NCI-H146 treated with DMSO at 0.1 percent for 48 hours (cell line): ENCODE measurements around the gene KDM4B.
"Not testable (repeated sequence)": the region's sequence is repeated elsewhere in the genome, so short reads cannot be mapped to it uniquely, and the experiment has no call there.

Source experiments
- DNase-seq: peaks from one replicate; lab custom pipeline; 2025; ENCODE audit not compliant: unreplicated experiment; lab: John Stamatoyannopoulos, UW

KDM4B gene

DNA sequence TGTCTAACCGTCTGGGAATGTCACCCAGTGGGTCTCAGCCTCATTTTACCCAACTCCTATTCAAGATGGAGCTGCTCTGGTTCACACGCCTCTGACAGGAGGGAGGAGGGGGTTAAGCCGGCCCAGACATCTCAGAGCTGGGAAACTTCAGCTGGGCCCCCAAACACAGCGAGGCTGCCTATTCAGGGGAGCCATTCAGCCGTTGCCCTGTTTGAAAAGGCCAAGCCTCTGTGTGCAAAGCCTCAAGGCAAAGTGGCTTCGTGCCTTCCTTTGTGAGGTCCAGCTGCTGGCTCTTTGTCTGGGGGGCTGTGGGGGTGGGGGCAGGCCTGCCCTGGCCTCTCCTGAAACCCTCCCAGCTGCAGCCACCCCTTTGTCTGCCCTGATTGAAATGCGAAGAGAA, 224.3 kb downstream of the KDM4B start:
- peak; percentile 29 for DNase-seq

DNA sequence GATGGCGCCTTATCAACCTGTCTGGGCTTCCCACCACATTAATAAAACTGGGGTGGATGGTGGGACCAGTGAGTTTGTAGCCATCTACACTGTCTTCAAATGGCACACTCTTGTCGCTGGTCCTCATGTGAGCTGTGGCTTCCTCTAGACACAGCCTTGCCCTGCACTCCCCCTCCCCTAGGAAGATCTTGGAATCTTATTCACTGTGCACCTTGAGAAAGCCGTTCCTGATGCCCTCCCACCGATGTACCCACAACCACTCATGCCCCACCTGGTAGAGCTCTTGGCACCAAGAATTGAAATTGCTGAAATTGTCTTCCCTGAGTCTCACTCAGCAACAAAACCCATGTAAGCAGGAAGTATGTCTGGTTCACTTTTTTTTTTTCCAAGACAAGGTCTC, 225.7 kb downstream of the KDM4B start:
- no peak for DNase-seq

DNA sequence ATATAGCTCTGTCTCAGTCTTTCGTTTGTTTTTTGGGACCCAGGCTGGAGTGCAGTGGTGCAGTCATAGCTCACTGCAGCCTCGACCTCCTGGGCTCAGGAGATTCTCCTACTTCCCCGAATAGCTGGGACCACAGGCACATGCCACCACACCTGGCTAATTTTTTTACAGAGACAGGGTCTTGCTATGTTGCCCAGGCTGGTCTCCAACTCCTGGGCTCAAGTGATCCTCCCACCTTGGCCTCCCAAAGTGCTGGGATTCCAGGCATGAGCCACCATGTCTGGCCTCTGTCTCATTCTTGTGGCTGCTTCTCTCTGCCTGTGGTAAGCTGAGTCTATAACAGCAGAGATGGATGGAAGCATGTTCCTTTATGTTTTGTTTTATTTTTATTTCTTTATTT, 226.7 kb downstream of the KDM4B start:
- not testable (repeated sequence) for DNase-seq

DNA sequence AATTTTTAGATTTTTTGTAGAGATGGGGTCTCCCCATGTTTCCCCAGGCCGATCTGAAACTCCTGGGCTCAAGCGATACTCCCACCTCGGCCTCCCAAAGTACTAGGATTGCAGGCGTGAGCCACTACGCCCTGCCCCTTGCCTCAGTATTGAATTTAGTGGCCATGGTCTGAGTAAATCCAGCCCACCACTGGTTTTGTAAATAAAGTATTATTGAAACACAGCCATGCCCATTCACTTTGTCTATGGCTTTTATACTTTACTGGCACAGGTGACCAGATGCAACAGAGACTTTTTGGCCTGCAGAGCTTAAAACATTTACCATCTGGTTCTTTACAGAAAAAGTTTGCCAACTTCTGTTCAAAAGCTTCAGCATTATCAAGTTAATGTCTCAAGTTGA, 227.9 kb downstream of the KDM4B start:
- DNase-seq = no peak

DNA sequence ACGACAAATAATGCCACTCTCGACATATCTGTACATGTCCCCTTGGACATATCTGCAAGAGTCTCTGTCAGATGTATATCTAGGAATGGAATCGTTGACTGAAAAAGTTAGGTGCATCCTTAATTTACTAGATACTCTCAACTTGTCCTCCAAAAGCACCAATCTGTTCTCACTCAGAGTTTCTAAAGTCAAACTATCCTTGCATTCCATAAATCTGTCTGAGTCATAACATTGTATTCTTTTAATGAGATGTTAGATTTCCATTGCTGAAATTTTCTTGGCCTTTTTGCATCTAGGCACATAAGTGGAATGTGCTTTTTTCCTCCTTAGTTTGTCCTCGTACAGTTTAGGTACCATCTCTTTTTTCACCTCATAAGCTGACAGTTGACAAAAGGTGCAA, 231.9 kb downstream of the KDM4B start:
- DNase-seq = no peak

DNA sequence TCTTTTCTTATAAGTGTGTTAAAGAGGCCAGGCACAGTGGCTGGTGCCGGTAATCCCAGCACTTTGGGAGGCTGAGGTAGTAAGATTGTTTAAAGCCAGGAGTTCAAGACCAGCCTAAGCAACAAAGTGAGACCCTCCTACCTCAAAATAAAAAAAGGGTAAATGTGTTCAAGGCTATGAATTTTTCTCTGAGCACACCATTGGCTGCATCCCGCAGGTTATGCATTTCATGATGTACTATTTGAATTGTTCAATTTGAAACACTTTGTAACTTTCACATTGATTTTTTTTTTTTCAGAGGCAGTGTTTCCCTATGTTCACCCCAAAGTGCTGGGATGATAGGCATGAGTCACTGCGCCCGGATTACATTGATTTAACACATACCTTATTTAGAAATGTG, 233.6 kb downstream of the KDM4B start:
- DNase-seq = no peak
